CD14-positive monocyte (primary cell): ENCODE measurements around the gene A4GALT. TPM values are rescaled to one million over a fixed set of nuclear protein-coding genes. Genes with fewer than 3 reads are reported as not detected.

Source experiments
- DNase-seq, 3 donors: peaks; one replicate each; pipeline ENCODE4 v3.0.0-alpha.2; 2011 to 2022
- H2AFZ ChIP-seq: 2 replicates; pipeline ENCODE4 v1.6.0; 2012; ENCODE audit warnings: mild to moderate bottlenecking, low read depth, low read length, inconsistent platforms; ENCODE audit not compliant: insufficient read depth, poor library complexity, severe bottlenecking
- H3K27ac ChIP-seq, 2 donors: 1 replicate in 1 of 2; 2 replicates in 1 of 2; pipeline ENCODE4 v1.5.1; 2012 to 2013; ENCODE audit warnings: low read length in 2 of 2, control low read depth in 1 of 2, inconsistent platforms in 1 of 2, low read depth in 1 of 2, mild to moderate bottlenecking in 1 of 2
- H3K27me3 ChIP-seq, 2 donors: one replicate each; pipeline versions ENCODE4 v1.6.0 to v1.6.1; 2011 to 2013; ENCODE audit warnings: low read length in 2 of 2; ENCODE audit not compliant: control insufficient read depth in 2 of 2, insufficient read depth in 2 of 2
- H3K36me3 ChIP-seq, 2 donors: replicated peaks in 1 of 2; 1 replicate in 1 of 2; 2 replicates in 1 of 2; pipeline versions ENCODE4 v1.5.1 to v1.6.1; 2012 to 2013; ENCODE audit warnings: low read length in 2 of 2, control low read depth in 1 of 2, inconsistent platforms in 1 of 2, mild to moderate bottlenecking in 1 of 2; ENCODE audit not compliant: insufficient read depth in 2 of 2, control insufficient read depth in 1 of 2
- H3K4me1 ChIP-seq, 2 donors: 1 replicate in 1 of 2; 2 replicates in 1 of 2; pipeline versions ENCODE4 v1.5.1 to v1.6.1; 2012 to 2013; ENCODE audit warnings: low read length in 2 of 2, control low read depth in 1 of 2, inconsistent platforms in 1 of 2, mild to moderate bottlenecking in 1 of 2, moderate library complexity in 1 of 2; ENCODE audit not compliant: insufficient read depth in 2 of 2, control insufficient read depth in 1 of 2
- H3K4me2 ChIP-seq: replicated peaks from 2 replicates; pipeline ENCODE3; 2012; ENCODE audit warnings: low read length, moderate library complexity, mild to moderate bottlenecking; ENCODE audit not compliant: poor library complexity, severe bottlenecking; ENCODE audit errors: extremely low read depth
- H3K4me3 ChIP-seq, 3 experiments: fragments of 200-600 bp in 1 of 3; sonication (generic) in 1 of 3; replicated peaks in 1 of 3; 1 replicate in 2 of 3; 2 replicates in 1 of 3; pipeline ENCODE4 v1.5.1; 2011 to 2013; ENCODE audit warnings: low read length in 3 of 3, mild to moderate bottlenecking in 3 of 3, control low read depth in 2 of 3, low read depth in 2 of 3, inconsistent platforms in 1 of 3, moderate library complexity in 1 of 3
- H3K79me2 ChIP-seq: 2 replicates; pipeline ENCODE4 v1.6.0; 2012; ENCODE audit warnings: mild to moderate bottlenecking, control low read depth, inconsistent platforms, low read length, moderate library complexity; ENCODE audit not compliant: insufficient read depth
- H3K9ac ChIP-seq: 2 replicates; pipeline ENCODE4 v1.6.0; 2017; ENCODE audit warnings: low read length, mild to moderate bottlenecking; ENCODE audit not compliant: insufficient read depth, poor library complexity, severe bottlenecking
- H3K9me3 ChIP-seq, 2 donors: replicated peaks in 1 of 2; 1 replicate in 1 of 2; 2 replicates in 1 of 2; pipeline versions ENCODE4 v1.5.1 to v1.6.1; 2012 to 2013; ENCODE audit warnings: low read length in 2 of 2, control low read depth in 1 of 2; ENCODE audit not compliant: control insufficient read depth in 1 of 2, insufficient read depth in 1 of 2
- H4K20me1 ChIP-seq: 2 replicates; pipeline ENCODE4 v1.6.0; 2012; ENCODE audit warnings: mild to moderate bottlenecking, low read length, control low read depth, moderate library complexity; ENCODE audit not compliant: insufficient read depth
- H3K27ac Mint-ChIP-seq, 7 donors: one replicate each; pipeline ENCODE4 v1.8.0; 2020; ENCODE audit warnings: mild to moderate bottlenecking in 7 of 7, mixed read lengths in 7 of 7, moderate library complexity in 6 of 7, inconsistent platforms in 2 of 7
- H3K27me3 Mint-ChIP-seq, 3 donors: one replicate each; pipeline ENCODE4 v1.8.0; 2021 to 2022; ENCODE audit warnings: low read depth in 3 of 3, mild to moderate bottlenecking in 3 of 3, mixed read lengths in 3 of 3, moderate library complexity in 3 of 3, inconsistent platforms in 1 of 3
- H3K36me3 Mint-ChIP-seq, 2 donors: one replicate each; pipeline ENCODE4 v1.8.0; 2020; ENCODE audit warnings: mixed read lengths in 2 of 2, inconsistent platforms in 1 of 2, mild to moderate bottlenecking in 1 of 2
- H3K4me1 Mint-ChIP-seq: one replicate; pipeline ENCODE4 v1.8.0; 2020; ENCODE audit warnings: mild to moderate bottlenecking, mixed read lengths
- H3K4me3 Mint-ChIP-seq, 2 donors: one replicate each; pipeline ENCODE4 v1.8.0; 2020; ENCODE audit warnings: mild to moderate bottlenecking in 2 of 2, mixed read lengths in 2 of 2, moderate library complexity in 1 of 2
- H3K9me3 Mint-ChIP-seq, 7 donors: one replicate each; pipeline ENCODE4 v1.8.0; 2020 to 2022; ENCODE audit warnings: mixed read lengths in 7 of 7, mild to moderate bottlenecking in 6 of 7, moderate library complexity in 6 of 7, inconsistent platforms in 2 of 7
- WGBS: methylation state at CpG from one replicate; pipeline ENCODE4 v1.1.5; 2013; ENCODE audit warnings: missing lambda C conversion rate; ENCODE audit not compliant: insufficient coverage; 5-methylcytosine and 5-hydroxymethylcytosine counted together
- intact Hi-C, 2 donors: fragments of 100-400 bp; cut with micrococcal nuclease; formaldehyde crosslinking; loops; one replicate each; pipeline versions ENCODE4 v1.15.0 to v1.15.1; 2023
- polyA plus RNA-seq, 3 donors: library from polyadenylated mRNA; depleted of rRNA in 1 of 3; unstranded in 2 of 3; stranded (reverse) in 1 of 3; fragments of 300-500 nt in 2 of 3; fragments of >200 nt in 1 of 3; fragmentation: Illumina TruSeq in 2 of 3; gene quantifications; 1 replicate in 2 of 3; 2 replicates in 1 of 3; pipeline ENCODE4 v1.2.3, GENCODE V29; 2012 to 2021
- TF ChIP-seq, protein P1 (sequence below): fragments of 200-600 bp; IDR thresholded peaks from one replicate; pipeline ENCODE4 v1.8.0; 2022; ENCODE audit warnings: antibody characterized with exemption, mild to moderate bottlenecking

A4GALT gene
- polyA plus RNA-seq, 3 donors = not detected

DNA sequence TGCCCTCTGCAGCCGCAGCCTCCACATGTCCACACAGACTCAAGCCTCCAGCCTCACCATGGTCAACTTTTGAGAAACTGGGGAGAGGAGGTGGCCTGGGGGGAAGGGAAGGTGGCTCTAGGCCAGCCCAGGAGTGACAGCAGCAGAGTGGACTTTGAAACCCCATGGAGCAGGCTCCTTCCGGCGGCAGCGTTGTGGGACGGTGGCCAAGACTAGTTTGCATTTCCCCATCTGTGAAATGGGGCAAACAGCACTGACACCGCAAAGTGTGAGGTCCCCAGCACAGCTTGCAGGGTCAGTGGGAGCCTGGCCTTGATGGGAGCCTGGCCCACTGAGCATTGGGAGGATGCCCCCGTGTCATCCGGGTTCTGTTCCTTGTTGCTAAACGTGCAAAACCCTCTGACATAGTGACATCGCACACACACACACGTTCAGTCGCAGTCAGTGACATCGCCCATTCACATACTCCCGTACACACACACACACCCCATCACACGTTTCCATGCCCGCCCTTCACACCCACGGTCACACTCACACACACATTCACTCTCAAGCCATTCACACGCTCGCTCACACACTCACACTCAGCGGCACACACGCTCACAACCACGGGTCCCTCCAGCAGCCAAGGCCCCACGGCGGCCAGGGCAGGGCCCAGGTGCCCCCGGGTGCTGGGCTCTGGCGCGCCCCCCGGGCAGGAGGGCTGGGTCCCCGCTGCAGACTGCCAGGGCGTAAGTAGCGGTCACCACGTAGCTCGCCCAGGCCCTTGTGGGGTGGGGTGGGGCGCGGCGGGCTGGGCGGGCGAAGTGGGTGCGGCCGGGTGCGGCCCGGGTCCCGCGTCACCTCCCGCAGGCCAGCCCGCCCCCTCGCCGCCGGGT lies 72.1 kb downstream of the A4GALT start:
- TF ChIP-seq, protein P1, sequence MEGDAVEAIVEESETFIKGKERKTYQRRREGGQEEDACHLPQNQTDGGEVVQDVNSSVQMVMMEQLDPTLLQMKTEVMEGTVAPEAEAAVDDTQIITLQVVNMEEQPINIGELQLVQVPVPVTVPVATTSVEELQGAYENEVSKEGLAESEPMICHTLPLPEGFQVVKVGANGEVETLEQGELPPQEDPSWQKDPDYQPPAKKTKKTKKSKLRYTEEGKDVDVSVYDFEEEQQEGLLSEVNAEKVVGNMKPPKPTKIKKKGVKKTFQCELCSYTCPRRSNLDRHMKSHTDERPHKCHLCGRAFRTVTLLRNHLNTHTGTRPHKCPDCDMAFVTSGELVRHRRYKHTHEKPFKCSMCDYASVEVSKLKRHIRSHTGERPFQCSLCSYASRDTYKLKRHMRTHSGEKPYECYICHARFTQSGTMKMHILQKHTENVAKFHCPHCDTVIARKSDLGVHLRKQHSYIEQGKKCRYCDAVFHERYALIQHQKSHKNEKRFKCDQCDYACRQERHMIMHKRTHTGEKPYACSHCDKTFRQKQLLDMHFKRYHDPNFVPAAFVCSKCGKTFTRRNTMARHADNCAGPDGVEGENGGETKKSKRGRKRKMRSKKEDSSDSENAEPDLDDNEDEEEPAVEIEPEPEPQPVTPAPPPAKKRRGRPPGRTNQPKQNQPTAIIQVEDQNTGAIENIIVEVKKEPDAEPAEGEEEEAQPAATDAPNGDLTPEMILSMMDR = no peak
- Histone ChIP-seq H3K9ac (peak overlapping the region; percentile 90), H3K79me2 (peaks cover 53% of the 10 kb centered on the region)

DNA sequence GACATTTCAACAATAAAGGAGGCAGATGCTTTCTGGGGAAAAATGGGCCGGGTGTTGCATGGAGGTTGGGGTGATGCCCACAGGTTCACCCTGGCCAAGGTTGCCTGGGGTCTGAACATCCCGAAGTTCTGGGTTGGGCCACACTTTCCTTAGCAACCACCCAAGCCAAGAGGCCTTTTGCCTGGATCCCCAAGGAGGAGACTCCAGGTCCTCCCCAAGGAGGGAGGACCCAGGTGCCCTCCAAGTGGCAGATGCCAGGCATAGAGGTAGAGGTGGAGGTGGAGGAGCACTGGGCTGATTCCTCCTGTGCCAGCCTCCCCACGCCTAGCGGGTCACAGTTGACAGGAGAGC lies 72.7 kb downstream of the A4GALT start:
- peak overlapping the region; percentile 85 for H2AFZ ChIP-seq
- intact Hi-C loops = no loop called here

More for the DNA sequence above, 72.1 kb downstream of the A4GALT start:
- H3K9me3 Mint-ChIP-seq = no peaks in the 10 kb centered on the region
- H3K36me3 ChIP-seq = no peaks in the 10 kb centered on the region
- H3K4me3 ChIP-seq = peak overlapping the region; percentile 69 to 95 (median 81)
- intact Hi-C loops = no loop called here
- under 1% methylated on average over 38 of the region's 49 CpGs for WGBS
- peaks cover 8 to 17% of the 10 kb centered on the region in 2 donors for H3K36me3 Mint-ChIP-seq
- H3K27ac Mint-ChIP-seq = peak overlapping the region; percentile 84 to 99 (median 96)
- H3K27me3 Mint-ChIP-seq = peaks cover 0 to 3% (median 3%) of the 10 kb centered on the region in 3 donors
- H4K20me1 ChIP-seq = peaks cover 53% of the 10 kb centered on the region
- peaks cover 51% of the 10 kb centered on the region for H3K4me1 Mint-ChIP-seq
- H3K4me3 Mint-ChIP-seq = peak overlapping the region; percentile 96 to 99
- H3K27ac ChIP-seq = peak overlapping the region; percentile 17 to 97
- no peaks in the 10 kb centered on the region for H3K9me3 ChIP-seq
- peaks cover 34 to 61% of the 10 kb centered on the region in 2 donors for H3K4me1 ChIP-seq
- peak overlapping the region; percentile 97 for H3K4me2 ChIP-seq
- peak; percentile 38 to 58 (median 47) for DNase-seq
- H2AFZ ChIP-seq = peak overlapping the region; percentile 85
- H3K27me3 ChIP-seq = no peaks in the 10 kb centered on the region

More for the DNA sequence above, 72.7 kb downstream of the A4GALT start:
- peaks cover 53% of the 10 kb centered on the region for H3K4me1 Mint-ChIP-seq
- WGBS = no CpG with 5 or more reads among the region's 4 CpGs
- H3K27me3 Mint-ChIP-seq = peaks cover 0 to 3% (median 3%) of the 10 kb centered on the region in 3 donors
- Histone ChIP-seq H3K36me3 (no peaks in the 10 kb centered on the region), H3K27me3 (no peaks in the 10 kb centered on the region), H3K4me3 (peak overlapping the region in 2 of 3 experiments; percentile 69 to 95), H3K4me2 (peak overlapping the region; percentile 97), H3K4me1 (peaks cover 41 to 66% of the 10 kb centered on the region in 2 donors), H3K79me2 (peaks cover 56% of the 10 kb centered on the region), H4K20me1 (peaks cover 59% of the 10 kb centered on the region), H3K9me3 (no peaks in the 10 kb centered on the region), H3K27ac (peak overlapping the region in 1 of 2 donors; percentile 97), H3K9ac (peak overlapping the region; percentile 90)
- H3K4me3 Mint-ChIP-seq = peak overlapping the region; percentile 96 to 99
- H3K9me3 Mint-ChIP-seq = no peaks in the 10 kb centered on the region
- H3K36me3 Mint-ChIP-seq = peaks cover 8 to 17% of the 10 kb centered on the region in 2 donors
- no peak for DNase-seq
- TF ChIP-seq, protein P1 = no peak
- H3K27ac Mint-ChIP-seq = peak overlapping the region in 5 of 7 donors; percentile 86 to 99 (median 97)
